ENCODE results near the gene GLMP.

The GLMP gene

GRCh38 chr1:156257711-156258110, 37.8 kb downstream of the GLMP start:
- no peak for TF ChIP-seq CTCF (IDR thresholded peaks at IDR 0.05; ENCODE audit: low read depth, low read length)
- Histone ChIP-seq H3K9me3 (ENCODE audit: severe bottlenecking) (no peaks in the 10 kb centered on the region), H3K27ac (no peak overlapping the region), H3K27me3 (ENCODE audit: insufficient read depth, low read depth, severe bottlenecking) (no peaks in the 10 kb centered on the region), H3K4me3 (ENCODE audit: low read depth, low read length) (no peak overlapping the region), H3K36me3 (peaks cover 100% of the 10 kb centered on the region)
- no peak for DNase-seq

GRCh38 chr1:156253634-156254033, 41.8 kb downstream of the GLMP start:
- Histone ChIP-seq H3K27ac (no peak overlapping the region), H3K36me3 (peaks cover 96% of the 10 kb centered on the region), H3K4me3 (ENCODE audit: low read depth, low read length) (no peak overlapping the region)

GRCh38 chr1:156251527-156251926, 44.0 kb downstream of the GLMP start:
- Histone ChIP-seq H3K27ac (no peak overlapping the region), H3K27me3 (ENCODE audit: insufficient read depth, low read depth, severe bottlenecking) (no peaks in the 10 kb centered on the region), H3K9me3 (ENCODE audit: severe bottlenecking) (no peaks in the 10 kb centered on the region), H3K4me3 (ENCODE audit: low read depth, low read length) (no peak overlapping the region), H3K36me3 (peaks cover 75% of the 10 kb centered on the region)
- TF ChIP-seq CTCF (IDR thresholded peaks at IDR 0.05; ENCODE audit: low read depth, low read length): no peak
- DNase-seq: no peak

More at GRCh38 chr1:156253634-156254033, 41.8 kb downstream of the GLMP start:
- H3K9me3 ChIP-seq (ENCODE audit: severe bottlenecking): no peaks in the 10 kb centered on the region
- TF ChIP-seq CTCF (IDR thresholded peaks at IDR 0.05; ENCODE audit: low read depth, low read length): no peak
- no peaks in the 10 kb centered on the region for H3K27me3 ChIP-seq (ENCODE audit: insufficient read depth, low read depth, severe bottlenecking)
- DNase-seq: no peak

GRCh38 chr1:156249593-156249992, 45.9 kb downstream of the GLMP start:
- no peak overlapping the region for H3K4me3 ChIP-seq (ENCODE audit: low read depth, low read length)
- peaks cover 56% of the 10 kb centered on the region for H3K36me3 ChIP-seq
- no peak for DNase-seq
- no peak for TF ChIP-seq CTCF (IDR thresholded peaks at IDR 0.05; ENCODE audit: low read depth, low read length)
- peaks cover 11% of the 10 kb centered on the region for H3K27me3 ChIP-seq (ENCODE audit: insufficient read depth, low read depth, severe bottlenecking)
- H3K9me3 ChIP-seq (ENCODE audit: severe bottlenecking): no peaks in the 10 kb centered on the region
- no peak overlapping the region for H3K27ac ChIP-seq

GRCh38 chr1:156248323-156248683, 47.2 kb downstream of the GLMP start:
- TF ChIP-seq CTCF (IDR thresholded peaks at IDR 0.05; ENCODE audit: low read depth, low read length): no peak
- H3K27me3 ChIP-seq (ENCODE audit: insufficient read depth, low read depth, severe bottlenecking): peaks cover 11% of the 10 kb centered on the region
- H3K4me3 ChIP-seq (ENCODE audit: low read depth, low read length): no peak overlapping the region
- H3K9me3 ChIP-seq (ENCODE audit: severe bottlenecking): no peaks in the 10 kb centered on the region
- H3K27ac ChIP-seq: no peak overlapping the region
- no peak for DNase-seq
- H3K36me3 ChIP-seq: peaks cover 43% of the 10 kb centered on the region
